MCF 10A (cell line): ENCODE measurements around the gene MAD1L1. TPM values are rescaled to one million over a fixed set of nuclear protein-coding genes. Genes with fewer than 3 reads are reported as not detected.

ENCODE experiments used
- BruUV-seq: library from RNA; stranded (reverse); fragments of 400-500 nt; replicated peaks from 2 replicates; lab custom pipeline; 2021; lab: Mats Ljungman, UMichigan
- CTCF ChIA-PET: fragments of 300-600 bp; sonication (Branson Sonifier 250); formaldehyde crosslinking; extraction: SDS; loops from one replicate; lab custom pipeline; 2021; ENCODE audit warnings: antibody characterized with exemption, inconsistent platforms; lab: Yijun Ruan, JAX
- POLR2A ChIA-PET: fragments of 300-600, 350-650 bp; sonication (Branson Sonifier 250); formaldehyde crosslinking; extraction: SDS; loops from one replicate; lab custom pipeline; 2020; ENCODE audit warnings: antibody characterized with exemption, inconsistent platforms; lab: Yijun Ruan, JAX
- DNase-seq: peaks from one replicate; pipeline ENCODE4 v3.0.0-alpha.2; 2018; ENCODE audit not compliant: unreplicated experiment
- H3K27ac Mint-ChIP-seq: one replicate; pipeline ENCODE4 v1.8.0; 2022; ENCODE audit warnings: mild to moderate bottlenecking, low read depth, mixed read lengths; ENCODE audit not compliant: unreplicated experiment
- H3K27me3 Mint-ChIP-seq: one replicate; pipeline ENCODE4 v1.8.0; 2022; ENCODE audit warnings: mixed read lengths; ENCODE audit not compliant: insufficient read depth, unreplicated experiment
- H3K36me3 Mint-ChIP-seq: one replicate; pipeline ENCODE4 v1.8.0; 2022; ENCODE audit warnings: mild to moderate bottlenecking, moderate library complexity, mixed read lengths; ENCODE audit not compliant: insufficient read depth, unreplicated experiment
- H3K4me1 Mint-ChIP-seq: one replicate; pipeline ENCODE4 v1.8.0; 2022; ENCODE audit warnings: mixed read lengths; ENCODE audit not compliant: insufficient read depth, unreplicated experiment
- H3K4me3 Mint-ChIP-seq: one replicate; pipeline ENCODE4 v1.8.0; 2022; ENCODE audit warnings: mild to moderate bottlenecking, moderate library complexity, mixed read lengths; ENCODE audit not compliant: unreplicated experiment
- H3K9me3 Mint-ChIP-seq: one replicate; pipeline ENCODE4 v1.8.0; 2022; ENCODE audit warnings: mixed read lengths; ENCODE audit not compliant: unreplicated experiment
- CTCF ChIP-seq: fragments of 200-600 bp; IDR thresholded peaks from one replicate; pipeline ENCODE4 v1.8.0; 2022; ENCODE audit warnings: antibody characterized with exemption, mild to moderate bottlenecking; ENCODE audit not compliant: unreplicated experiment
- intact Hi-C: fragments of 100-400 bp; cut with micrococcal nuclease; formaldehyde crosslinking; loops from 2 replicates; pipeline ENCODE4 v1.14.1; 2022
- total RNA-seq: library from RNA; stranded (reverse); gene quantifications from 2 replicates; pipeline ENCODE4 v1.2.3, GENCODE V29; 2022

Gene MAD1L1
- total RNA-seq, 1 experiment from 2014 or later = 25.2 TPM

- POLR2A ChIA-PET = no interaction called here
- CTCF ChIA-PET = interaction anchor here (0.7 kb wide), 1 partner anchor 527 kb away, joined by 3 read pairs; no protein-coding TSS in a partner anchor
- Mint-ChIP-seq H3K36me3 (peaks cover 5% of the 10 kb centered on the region), H3K27me3 (no peaks in the 10 kb centered on the region), H3K9me3 (no peaks in the 10 kb centered on the region), H3K4me1 (peaks cover 21% of the 10 kb centered on the region), H3K4me3 (no peak overlapping the region), H3K27ac (peak overlapping the region; percentile 39)
- no TSS peak for BruUV-seq
- TF ChIP-seq CTCF = no peak
- DNase-seq = peak; percentile 92
- intact Hi-C loops = no loop called here
Observed at GRCh38 chr7:2115760-2116447, 116.8 kb downstream of the MAD1L1 start.

DNA sequence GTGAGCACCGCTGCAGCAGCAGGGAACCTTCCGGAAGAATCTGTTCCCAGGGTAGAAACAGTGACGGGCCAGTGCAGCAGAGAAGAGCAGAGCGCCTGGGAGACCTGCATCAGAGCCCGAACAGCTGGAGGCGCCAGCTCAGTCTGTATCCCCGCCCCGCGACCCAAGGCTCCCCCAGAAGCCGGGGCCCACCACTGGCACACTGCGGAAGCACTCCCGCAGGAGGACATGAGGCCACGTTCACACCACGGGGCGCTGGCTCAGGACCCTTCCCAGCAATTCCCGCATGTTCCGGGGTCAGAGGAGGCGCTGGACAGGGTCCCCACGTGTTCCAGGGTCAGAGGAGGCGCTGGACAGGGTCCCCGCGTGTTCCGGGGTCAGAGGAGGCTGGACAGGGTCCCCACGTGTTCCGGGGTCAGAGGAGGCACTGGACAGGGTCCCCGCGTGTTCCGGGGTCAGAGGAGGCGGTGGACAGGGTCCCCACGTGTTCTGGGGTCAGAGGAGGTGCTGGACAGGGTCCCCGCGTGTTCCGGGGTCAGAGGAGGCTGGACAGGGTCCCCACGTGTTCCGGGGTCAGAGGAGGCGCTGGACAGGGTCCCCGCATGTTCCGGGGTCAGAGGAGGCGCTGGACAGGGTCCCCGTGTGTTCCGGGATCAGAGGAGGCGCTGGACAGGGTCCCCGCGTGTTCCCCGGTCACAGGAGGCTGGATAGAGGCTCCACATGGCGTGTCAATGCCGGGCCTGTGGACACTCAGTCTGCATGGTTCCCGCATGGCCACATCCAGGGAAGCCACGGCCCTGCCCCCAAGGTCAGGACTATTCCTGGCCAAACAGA lies 117.6 kb downstream of the MAD1L1 start:
- intact Hi-C loops = no loop called here
- no peak overlapping the region for H3K27ac Mint-ChIP-seq
- TF ChIP-seq CTCF = no peak

GRCh38 chr7:2114052-2114451 lies 118.7 kb downstream of the MAD1L1 start:
- Mint-ChIP-seq H3K27me3 (no peaks in the 10 kb centered on the region), H3K4me3 (no peak overlapping the region), H3K4me1 (peaks cover 29% of the 10 kb centered on the region), H3K27ac (no peak overlapping the region), H3K36me3 (peaks cover 5% of the 10 kb centered on the region), H3K9me3 (no peaks in the 10 kb centered on the region)
- ChIA-PET CTCF (no interaction called here), POLR2A (interaction anchor here (0.6 kb wide), 1 partner anchor 43 kb away, joined by 3 read pairs; no protein-coding TSS in a partner anchor)
- DNase-seq = peak; percentile 89
- BruUV-seq = no TSS peak
- intact Hi-C loops = no loop called here
- no peak for TF ChIP-seq CTCF

More for the DNA sequence above, 117.6 kb downstream of the MAD1L1 start:
- peaks cover 5% of the 10 kb centered on the region for H3K36me3 Mint-ChIP-seq
- no peaks in the 10 kb centered on the region for H3K27me3 Mint-ChIP-seq
- no TSS peak for BruUV-seq
- ChIA-PET POLR2A (no interaction called here), CTCF (interaction anchor here (0.7 kb wide), 1 partner anchor 527 kb away, joined by 3 read pairs; no protein-coding TSS in a partner anchor)
- no peak overlapping the region for H3K4me3 Mint-ChIP-seq
- DNase-seq = no peak
- H3K4me1 Mint-ChIP-seq = peaks cover 27% of the 10 kb centered on the region
- H3K9me3 Mint-ChIP-seq = no peaks in the 10 kb centered on the region
